Endothelial cell of umbilical vein (primary cell): ENCODE data around the gene TMEM145. TPM values are rescaled to one million over a fixed set of nuclear protein-coding genes. Genes with fewer than 3 reads are reported as not detected.

Source experiments
- BruUV-seq: library from RNA; stranded (reverse); fragments of 400-500 nt; replicated peaks from 2 replicates; lab custom pipeline; 2021; lab: Mats Ljungman, UMichigan
- CTCF ChIA-PET: fragments of 300-600, 350-600 bp; sonication (Branson Sonifier 250); formaldehyde crosslinking; loops from one replicate; lab custom pipeline; 2021; ENCODE audit warnings: antibody characterized with exemption, inconsistent platforms; lab: Charles Lee
- POLR2A ChIA-PET: fragments of 300-600, 350-600 bp; sonication (Branson Sonifier 250); formaldehyde crosslinking; loops from one replicate; lab custom pipeline; 2021; ENCODE audit warnings: antibody characterized with exemption, inconsistent platforms; lab: Charles Lee
- DNase-seq: peaks from one replicate; pipeline ENCODE4 v3.0.0-alpha.2; 2011; ENCODE audit warnings: low read depth, low spot score
- FAIRE-seq: peaks from 2 replicates; lab custom pipeline; 2011; peaks lifted over from hg19 to GRCh38; lab: Jason Lieb, UNC
- H2AFZ ChIP-seq: 2 replicates; pipeline ENCODE4 v1.6.0; 2012; ENCODE audit warnings: low read depth, low read length, control low read depth, inconsistent platforms
- H3K27ac ChIP-seq: 2 replicates; pipeline ENCODE4 v1.5.1; 2011; ENCODE audit warnings: low read depth, mild to moderate bottlenecking, control low read depth, low read length, moderate library complexity; ENCODE audit not compliant: insufficient read depth
- H3K27me3 ChIP-seq, 2 experiments: 2 replicates each; pipeline versions ENCODE4 v1.6.0 to v1.6.1; 2011; ENCODE audit warnings: low read length in 2 of 2, mixed read lengths in 1 of 2; ENCODE audit not compliant: control insufficient read depth in 2 of 2, insufficient read depth in 2 of 2
- H3K36me3 ChIP-seq, 2 experiments: 2 replicates in 1 of 2; 3 replicates in 1 of 2; pipeline ENCODE4 v1.5.1; 2011; ENCODE audit warnings: low read length in 2 of 2, mild to moderate bottlenecking in 1 of 2, moderate library complexity in 1 of 2; ENCODE audit not compliant: control insufficient read depth in 2 of 2, insufficient read depth in 2 of 2; ENCODE audit errors: extremely low read depth in 1 of 2
- H3K4me1 ChIP-seq: 3 replicates; pipeline ENCODE4 v1.5.1; 2011; ENCODE audit warnings: mild to moderate bottlenecking, low read length; ENCODE audit not compliant: control insufficient read depth, insufficient read depth; ENCODE audit errors: extremely low read depth
- H3K4me2 ChIP-seq: 2 replicates; pipeline ENCODE4 v1.6.1; 2011; ENCODE audit warnings: low read length, control low read depth, mixed read lengths; ENCODE audit not compliant: insufficient read depth
- H3K4me3 ChIP-seq, 3 experiments: fragments of 200-600 bp in 1 of 3; sonication (generic), shearing (Covaris generic) in 1 of 3; replicated peaks in 1 of 3; 2 replicates each; pipeline ENCODE4 v1.5.1; 2011 to 2016; ENCODE audit warnings: control low read depth in 3 of 3, low read length in 3 of 3, mild to moderate bottlenecking in 2 of 3, inconsistent platforms in 1 of 3, low read depth in 1 of 3, moderate library complexity in 1 of 3; ENCODE audit not compliant: insufficient read depth in 1 of 3
- H3K79me2 ChIP-seq: 2 replicates; pipeline ENCODE4 v1.6.0; 2012; ENCODE audit warnings: low read length, inconsistent platforms; ENCODE audit not compliant: control insufficient read depth, insufficient read depth
- H3K9ac ChIP-seq: replicated peaks from 2 replicates; pipeline ENCODE3; 2011; ENCODE audit warnings: low read length, control low read depth; ENCODE audit not compliant: insufficient read depth; ENCODE audit errors: extremely low read depth
- H3K9me1 ChIP-seq: replicated peaks from 3 replicates; pipeline ENCODE4 v1.6.0; 2011; ENCODE audit warnings: mild to moderate bottlenecking, low read length; ENCODE audit not compliant: control insufficient read depth, insufficient read depth; ENCODE audit errors: extremely low read depth
- H3K9me3 ChIP-seq: replicated peaks from 2 replicates; pipeline ENCODE4 v1.5.1; 2012; ENCODE audit warnings: low read length, inconsistent platforms; ENCODE audit not compliant: control insufficient read depth, insufficient read depth
- H4K20me1 ChIP-seq: replicated peaks from 2 replicates; pipeline ENCODE3; 2011; ENCODE audit warnings: mild to moderate bottlenecking, low read length; ENCODE audit not compliant: control insufficient read depth, insufficient read depth; ENCODE audit errors: extremely low read depth
- EZH2 ChIP-seq: IDR thresholded peaks from 2 replicates; pipeline ENCODE4 v1.6.1; 2012; ENCODE audit warnings: borderline replicate concordance, low read depth, mild to moderate bottlenecking, moderate library complexity, low read length, inconsistent platforms; ENCODE audit not compliant: severe bottlenecking
- FOS ChIP-seq: IDR thresholded peaks from 2 replicates; pipeline ENCODE4 v1.6.1; 2011; ENCODE audit warnings: mild to moderate bottlenecking, low read length, moderate library complexity, borderline replicate concordance; ENCODE audit not compliant: insufficient read depth
- GATA2 ChIP-seq: IDR thresholded peaks from 2 replicates; pipeline ENCODE4 v1.7.0; 2011; ENCODE audit warnings: low read depth, mild to moderate bottlenecking, moderate library complexity, mixed read lengths, low read length; ENCODE audit not compliant: insufficient read length, insufficient read depth
- JUN ChIP-seq: IDR thresholded peaks from 2 replicates; pipeline ENCODE4 v1.6.1; 2011; ENCODE audit warnings: borderline replicate concordance, low read depth; ENCODE audit not compliant: insufficient read length, insufficient read depth
- MAX ChIP-seq: IDR thresholded peaks from 2 replicates; pipeline ENCODE4 v1.6.1; 2011; ENCODE audit not compliant: insufficient read depth, insufficient read length
- MYC ChIP-seq: IDR thresholded peaks from one replicate; pipeline ENCODE4 v1.6.1; 2011; ENCODE audit warnings: mild to moderate bottlenecking, low read depth, low read length
- POLR2A ChIP-seq: IDR thresholded peaks from 2 replicates; pipeline ENCODE4 v1.6.1; 2012; ENCODE audit warnings: low read depth, mild to moderate bottlenecking, control low read depth, low read length
- POLR2AphosphoS5 ChIP-seq: IDR thresholded peaks from 2 replicates; pipeline ENCODE4 v1.6.1; 2012; ENCODE audit warnings: low read depth, mild to moderate bottlenecking, control low read depth, low read length, moderate library complexity; ENCODE audit not compliant: insufficient read depth
- dilution Hi-C: fragments of 300-500 bp; cut with MboI; formaldehyde crosslinking; loops from one replicate; pipeline ENCODE4 v1.15.0; 2019; ENCODE audit warnings: low sequenced_read_pairs; ENCODE audit not compliant: extremely low pct_ligation_motif_present
- intact Hi-C: fragments of 100-400 bp; cut with micrococcal nuclease; formaldehyde crosslinking; loops from one replicate; pipeline ENCODE4 v1.10.0; 2022
- polyA plus RNA-seq, 4 experiments: library from polyadenylated mRNA; depleted of rRNA in 3 of 4; stranded (reverse) in 3 of 4; unstranded in 1 of 4; fragments of >200 nt; gene quantifications; 2 replicates each; pipeline versions ENCODE4 v1.2.1 to v1.2.3, GENCODE V29; 2011 to 2012; ENCODE audit warnings: missing spikeins in 1 of 4
- total RNA-seq: library from RNA; stranded (reverse); gene quantifications from 2 replicates; pipeline ENCODE4 v1.2.3, GENCODE V29; 2021
- TF ChIP-seq, protein P1 (sequence below), 2 donors: IDR thresholded peaks; 1 replicate in 1 of 2; 2 replicates in 1 of 2; pipeline ENCODE4 v1.5.1; 2011; ENCODE audit warnings: low read length in 2 of 2, mild to moderate bottlenecking in 2 of 2, moderate library complexity in 2 of 2, control low read depth in 1 of 2, inconsistent platforms in 1 of 2, low read depth in 1 of 2; ENCODE audit not compliant: insufficient read depth in 1 of 2; ENCODE audit errors: extremely low read depth in 1 of 2

The TMEM145 gene
- total and polyA plus RNA-seq, 2 donors (not counting 3 experiments of a cell fraction or from before 2014, with no cell fraction given), result not detected

DNA sequence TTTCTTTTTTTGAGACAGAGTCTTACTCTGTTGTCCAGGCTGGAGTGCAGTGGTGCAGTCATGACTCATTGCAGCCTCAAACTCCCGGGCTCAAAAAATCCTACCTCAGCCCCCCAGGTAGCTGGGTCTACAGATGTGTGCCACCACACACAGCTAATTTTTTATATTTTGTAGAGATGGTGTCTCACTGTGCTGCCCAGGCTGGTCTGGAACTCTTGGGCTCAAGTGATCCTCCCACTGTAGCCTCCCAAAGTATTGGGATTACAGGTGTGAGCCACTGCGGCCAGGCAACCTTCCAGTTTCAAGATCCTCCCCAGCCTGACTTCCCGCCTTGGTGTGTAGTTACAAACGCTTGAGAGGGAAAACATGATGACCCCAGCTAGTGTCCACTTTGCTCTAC, 54.8 kb downstream of the TMEM145 start:
- POLR2A ChIA-PET, result no interaction called here
- FAIRE-seq, result no peak
- CTCF ChIA-PET, result no interaction called here

More for the DNA sequence above, 54.8 kb downstream of the TMEM145 start:
- dilution Hi-C loops, result no loop called here
- H3K9ac ChIP-seq, result no peak overlapping the region
- no peaks in the 10 kb centered on the region for H3K4me1 ChIP-seq
- no TSS peak for BruUV-seq
- no peaks in the 10 kb centered on the region for H3K79me2 ChIP-seq
- peaks cover 0 to 14% of the 10 kb centered on the region in 2 experiments for H3K36me3 ChIP-seq
- no peaks in the 10 kb centered on the region for H3K27me3 ChIP-seq
- no peak overlapping the region for H2AFZ ChIP-seq
- intact Hi-C loops, result no loop called here
- H3K4me3 ChIP-seq, result no peak overlapping the region
- H3K27ac ChIP-seq, result no peak overlapping the region
- DNase-seq, result no peak
- H4K20me1 ChIP-seq, result no peaks in the 10 kb centered on the region
- TF ChIP-seq POLR2AphosphoS5, result no peak
- TF ChIP-seq, protein P1, sequence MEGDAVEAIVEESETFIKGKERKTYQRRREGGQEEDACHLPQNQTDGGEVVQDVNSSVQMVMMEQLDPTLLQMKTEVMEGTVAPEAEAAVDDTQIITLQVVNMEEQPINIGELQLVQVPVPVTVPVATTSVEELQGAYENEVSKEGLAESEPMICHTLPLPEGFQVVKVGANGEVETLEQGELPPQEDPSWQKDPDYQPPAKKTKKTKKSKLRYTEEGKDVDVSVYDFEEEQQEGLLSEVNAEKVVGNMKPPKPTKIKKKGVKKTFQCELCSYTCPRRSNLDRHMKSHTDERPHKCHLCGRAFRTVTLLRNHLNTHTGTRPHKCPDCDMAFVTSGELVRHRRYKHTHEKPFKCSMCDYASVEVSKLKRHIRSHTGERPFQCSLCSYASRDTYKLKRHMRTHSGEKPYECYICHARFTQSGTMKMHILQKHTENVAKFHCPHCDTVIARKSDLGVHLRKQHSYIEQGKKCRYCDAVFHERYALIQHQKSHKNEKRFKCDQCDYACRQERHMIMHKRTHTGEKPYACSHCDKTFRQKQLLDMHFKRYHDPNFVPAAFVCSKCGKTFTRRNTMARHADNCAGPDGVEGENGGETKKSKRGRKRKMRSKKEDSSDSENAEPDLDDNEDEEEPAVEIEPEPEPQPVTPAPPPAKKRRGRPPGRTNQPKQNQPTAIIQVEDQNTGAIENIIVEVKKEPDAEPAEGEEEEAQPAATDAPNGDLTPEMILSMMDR (IDR thresholded peaks at IDR 0.05; ENCODE audit: extremely low read depth in 1 of 2, insufficient read depth in 1 of 2, low read depth in 1 of 2, low read length in 2 of 2), result no peak
- TF ChIP-seq GATA2, result no peak
- TF ChIP-seq MYC, result no peak
- no peak for TF ChIP-seq MAX
- TF ChIP-seq JUN, result no peak
- TF ChIP-seq FOS, result no peak
- no peak for TF ChIP-seq EZH2
- no peak for TF ChIP-seq POLR2A
- no peaks in the 10 kb centered on the region for H3K9me1 ChIP-seq
- no peaks in the 10 kb centered on the region for H3K9me3 ChIP-seq
- H3K4me2 ChIP-seq, result no peak overlapping the region
